ENCODE measurements around the gene TAGLN3. TPM values are rescaled to one million over a fixed set of nuclear protein-coding genes. Genes with fewer than 3 reads are reported as not detected.

TAGLN3 gene
- total RNA-seq, 3 donors from 2014 or later, result not detected

GRCh38 chr3:112046599-112046998, 47.9 kb downstream of the TAGLN3 start:
- intact Hi-C loops (cut with DNase I; ENCODE audit: low total_unique reads), result no loop called here
- TF ChIP-seq CTCF (IDR thresholded peaks at IDR 0.05) (no peak), POLR2A (IDR thresholded peaks at IDR 0.05) (no peak), POLR2AphosphoS5 (IDR thresholded peaks at IDR 0.05) (no peak)
- Histone ChIP-seq H3K27ac (no peak overlapping the region), H3K4me1 (no peaks in the 10 kb centered on the region), H3K4me3 (no peak overlapping the region), H3K36me3 (no peaks in the 10 kb centered on the region), H3K9me3 (no peaks in the 10 kb centered on the region), H3K27me3 (no peaks in the 10 kb centered on the region)
- no peak for DNase-seq (ENCODE audit: low spot score in 2 of 2)

GRCh38 chr3:112047264-112047663, 48.5 kb downstream of the TAGLN3 start:
- DNase-seq (ENCODE audit: low spot score in 2 of 2), result no peak
- no peaks in the 10 kb centered on the region for H3K9me3 ChIP-seq
- no peaks in the 10 kb centered on the region for H3K4me1 ChIP-seq
- no peak overlapping the region for H3K27ac ChIP-seq
- TF ChIP-seq POLR2AphosphoS5 (IDR thresholded peaks at IDR 0.05) (no peak), POLR2A (IDR thresholded peaks at IDR 0.05) (no peak), CTCF (IDR thresholded peaks at IDR 0.05) (no peak)
- no peak overlapping the region for H3K4me3 ChIP-seq
- intact Hi-C loops (cut with DNase I; ENCODE audit: low total_unique reads), result no loop called here
- H3K36me3 ChIP-seq, result no peaks in the 10 kb centered on the region
- H3K27me3 ChIP-seq, result no peaks in the 10 kb centered on the region

- H3K4me3 ChIP-seq, result no peak overlapping the region
- H3K27ac ChIP-seq, result no peak overlapping the region
- no peaks in the 10 kb centered on the region for H3K27me3 ChIP-seq
- no peak for DNase-seq (ENCODE audit: low spot score in 2 of 2)
- H3K4me1 ChIP-seq, result no peaks in the 10 kb centered on the region
- no peak for TF ChIP-seq POLR2A (IDR thresholded peaks at IDR 0.05)
- intact Hi-C loops (cut with DNase I; ENCODE audit: low total_unique reads), result no loop called here
- H3K36me3 ChIP-seq, result no peaks in the 10 kb centered on the region
- no peaks in the 10 kb centered on the region for H3K9me3 ChIP-seq
These were observed 50.2 kb downstream of the TAGLN3 start for GRCh38 chr3:112048911-112049310.

- TF ChIP-seq CTCF (IDR thresholded peaks at IDR 0.05) (no peak), POLR2AphosphoS5 (IDR thresholded peaks at IDR 0.05) (no peak), POLR2A (IDR thresholded peaks at IDR 0.05) (no peak)
- no peaks in the 10 kb centered on the region for H3K9me3 ChIP-seq
- no peaks in the 10 kb centered on the region for H3K36me3 ChIP-seq
- H3K4me1 ChIP-seq, result no peaks in the 10 kb centered on the region
- no peak for DNase-seq (ENCODE audit: low spot score in 2 of 2)
- intact Hi-C loops (cut with DNase I; ENCODE audit: low total_unique reads), result no loop called here
- no peak overlapping the region for H3K27ac ChIP-seq
- H3K4me3 ChIP-seq, result no peak overlapping the region
- H3K27me3 ChIP-seq, result no peaks in the 10 kb centered on the region
These were observed 54.5 kb downstream of the TAGLN3 start for GRCh38 chr3:112053229-112053628.

- Histone ChIP-seq H3K4me3 (no peak overlapping the region), H3K9me3 (no peaks in the 10 kb centered on the region), H3K4me1 (no peaks in the 10 kb centered on the region), H3K36me3 (no peaks in the 10 kb centered on the region), H3K27ac (no peak overlapping the region), H3K27me3 (no peaks in the 10 kb centered on the region)
- no peak for TF ChIP-seq POLR2AphosphoS5 (IDR thresholded peaks at IDR 0.05)
- intact Hi-C loops (cut with DNase I; ENCODE audit: low total_unique reads), result no loop called here
- DNase-seq (ENCODE audit: low spot score in 2 of 2), result no peak
These were observed 57.8 kb downstream of the TAGLN3 start for GRCh38 chr3:112056451-112056929.

- no peak for TF ChIP-seq POLR2A (IDR thresholded peaks at IDR 0.05)
- TF ChIP-seq POLR2AphosphoS5 (IDR thresholded peaks at IDR 0.05), result no peak
- TF ChIP-seq CTCF (IDR thresholded peaks at IDR 0.05), result no peak
- Histone ChIP-seq H3K27ac (no peak overlapping the region), H3K36me3 (no peaks in the 10 kb centered on the region), H3K4me3 (no peak overlapping the region), H3K27me3 (no peaks in the 10 kb centered on the region), H3K4me1 (no peaks in the 10 kb centered on the region), H3K9me3 (no peaks in the 10 kb centered on the region)
- no peak for DNase-seq (ENCODE audit: low spot score in 2 of 2)
- intact Hi-C loops (cut with DNase I; ENCODE audit: low total_unique reads), result no loop called here
These were observed 60.8 kb downstream of the TAGLN3 start for GRCh38 chr3:112059497-112059896.
